ENCODE data around the gene P2RY8.
"Not testable (repeated sequence)": the region's sequence is repeated elsewhere in the genome, so short reads cannot be mapped to it uniquely, and the experiment has no call there.

The P2RY8 gene

GRCh38 chrX:1477229-1477628 is 59.8 kb downstream of the P2RY8 start:
- no peak for DNase-seq

GRCh38 chrX:1476682-1477081 is 60.3 kb downstream of the P2RY8 start:
- in situ Hi-C loops (cut with HindIII; ENCODE audit: low pct_ligation_motif_present, low pct_unique_long_range_greater_than_20kb, low sequenced_read_pairs): no loop called here
- DNase-seq: no peak

More at GRCh38 chrX:1477229-1477628, 59.8 kb downstream of the P2RY8 start:
- in situ Hi-C loops (cut with HindIII; ENCODE audit: low pct_ligation_motif_present, low pct_unique_long_range_greater_than_20kb, low sequenced_read_pairs): no loop called here

- no peak for DNase-seq
- in situ Hi-C loops (cut with HindIII; ENCODE audit: low pct_ligation_motif_present, low pct_unique_long_range_greater_than_20kb, low sequenced_read_pairs): no loop called here
Observed at GRCh38 chrX:1475881-1476280, 61.1 kb downstream of the P2RY8 start.

- DNase-seq: no peak
- in situ Hi-C loops (cut with HindIII; ENCODE audit: low pct_ligation_motif_present, low pct_unique_long_range_greater_than_20kb, low sequenced_read_pairs): no loop called here
Observed at GRCh38 chrX:1475481-1475880, 61.5 kb downstream of the P2RY8 start.

DNA sequence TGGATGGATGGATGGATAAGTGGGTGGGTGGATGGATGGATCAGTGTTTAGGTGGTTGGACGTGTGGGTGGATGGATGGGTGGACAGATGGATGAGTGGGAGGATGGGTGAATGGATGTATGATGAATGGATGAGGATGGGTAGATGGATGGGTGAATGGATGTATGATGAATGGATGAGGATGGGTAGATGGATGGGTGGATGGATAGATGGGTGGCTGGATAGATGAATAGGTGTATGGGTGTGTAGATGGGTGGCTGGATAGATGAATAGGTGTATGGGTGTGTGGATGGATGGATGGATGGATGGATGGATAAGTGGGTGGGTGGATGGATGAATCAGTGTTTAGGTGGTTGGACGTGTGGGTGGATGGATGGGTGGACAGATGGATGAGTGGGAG is 62.4 kb downstream of the P2RY8 start:
- in situ Hi-C loops (cut with HindIII; ENCODE audit: low pct_ligation_motif_present, low pct_unique_long_range_greater_than_20kb, low sequenced_read_pairs); DNase-seq: not testable (repeated sequence)

DNA sequence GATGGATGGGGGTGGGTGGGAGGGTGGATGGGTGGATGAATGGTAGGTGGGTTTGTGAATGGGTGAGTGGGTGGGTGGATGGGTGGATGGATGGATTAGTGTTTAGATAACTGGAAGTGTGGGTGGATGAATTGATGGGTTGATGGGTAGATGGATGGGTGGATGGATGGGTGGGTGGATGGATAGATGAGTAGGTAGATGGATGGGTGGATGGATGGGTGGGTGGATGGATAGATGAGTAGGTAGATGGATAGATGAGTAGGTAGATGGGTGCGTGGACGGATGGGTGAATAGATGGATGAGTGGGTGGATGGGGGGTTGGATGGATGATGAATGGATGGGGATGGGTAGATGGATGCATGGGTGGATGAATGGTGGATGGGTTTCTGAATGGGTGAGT is 64.0 kb downstream of the P2RY8 start:
- in situ Hi-C loops (cut with HindIII; ENCODE audit: low pct_ligation_motif_present, low pct_unique_long_range_greater_than_20kb, low sequenced_read_pairs): no loop called here
- DNase-seq: no peak

- in situ Hi-C loops (cut with HindIII; ENCODE audit: low pct_ligation_motif_present, low pct_unique_long_range_greater_than_20kb, low sequenced_read_pairs): no loop called here
- peak; percentile 70 for DNase-seq
Observed at GRCh38 chrX:1468250-1468772, 68.7 kb downstream of the P2RY8 start.

DNA sequence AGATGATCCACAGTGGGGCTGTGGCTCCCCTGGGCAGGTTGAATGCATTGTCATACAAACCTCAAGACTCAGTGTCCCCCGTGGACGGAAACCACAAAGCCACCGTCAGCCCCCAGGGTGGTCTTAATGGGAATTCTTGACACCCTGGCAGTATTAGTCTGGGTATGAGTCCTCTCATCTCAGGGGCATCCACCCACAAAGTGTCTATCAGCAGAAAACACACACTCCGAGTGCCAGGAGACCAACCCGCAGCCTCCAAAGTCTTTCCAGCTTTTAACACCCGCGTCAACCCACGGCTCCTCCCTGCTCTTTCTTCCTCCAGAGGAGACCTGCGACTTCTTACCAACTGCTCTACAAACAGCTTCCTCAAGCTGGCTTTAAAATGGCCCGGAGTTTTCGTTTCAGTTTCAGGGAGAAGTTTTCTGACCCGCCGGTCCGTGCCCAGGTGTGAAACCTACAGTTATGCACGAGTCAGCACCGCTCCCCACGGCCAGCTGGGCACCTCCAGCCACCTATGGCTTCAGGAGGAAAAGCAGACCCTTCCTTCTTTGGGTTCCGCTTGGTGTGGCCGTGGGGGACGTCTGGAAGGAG is 69.9 kb downstream of the P2RY8 start:
- in situ Hi-C loops (cut with HindIII; ENCODE audit: low pct_ligation_motif_present, low pct_unique_long_range_greater_than_20kb, low sequenced_read_pairs): no loop called here
- no peak for DNase-seq

DNA sequence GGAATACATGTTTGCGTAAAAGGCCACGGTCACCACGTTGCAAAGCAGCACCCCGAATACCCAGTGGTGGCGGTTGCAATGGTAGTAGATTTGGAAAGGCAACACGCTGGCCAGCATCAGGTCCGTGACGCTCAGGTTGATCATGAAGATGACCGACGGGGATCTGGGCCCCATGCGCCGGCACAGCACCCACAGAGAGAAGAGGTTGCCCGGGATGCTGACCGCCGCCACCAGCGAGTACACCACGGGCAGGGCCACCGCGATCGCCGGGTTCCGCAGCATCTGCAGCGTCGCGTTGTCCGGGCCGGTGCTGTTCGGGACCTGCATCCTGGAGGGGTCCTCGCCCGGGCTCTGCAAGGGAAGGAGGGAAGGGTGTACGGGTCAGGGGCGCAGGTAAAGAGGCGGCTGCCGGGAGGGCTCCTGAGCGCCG is 70.7 kb downstream of the P2RY8 start:
- in situ Hi-C loops (cut with HindIII; ENCODE audit: low pct_ligation_motif_present, low pct_unique_long_range_greater_than_20kb, low sequenced_read_pairs): no loop called here
- no peak for DNase-seq

GRCh38 chrX:1465286-1466231 is 71.4 kb downstream of the P2RY8 start:
- no peak for DNase-seq
- in situ Hi-C loops (cut with HindIII; ENCODE audit: low pct_ligation_motif_present, low pct_unique_long_range_greater_than_20kb, low sequenced_read_pairs): no loop called here

GRCh38 chrX:1464971-1465285 is 72.1 kb downstream of the P2RY8 start:
- in situ Hi-C loops (cut with HindIII; ENCODE audit: low pct_ligation_motif_present, low pct_unique_long_range_greater_than_20kb, low sequenced_read_pairs): no loop called here
- DNase-seq: no peak

GRCh38 chrX:1464041-1464970 is 72.7 kb downstream of the P2RY8 start:
- in situ Hi-C loops (cut with HindIII; ENCODE audit: low pct_ligation_motif_present, low pct_unique_long_range_greater_than_20kb, low sequenced_read_pairs): no loop called here
- DNase-seq: no peak

GRCh38 chrX:1463581-1463980 is 73.4 kb downstream of the P2RY8 start:
- in situ Hi-C loops (cut with HindIII; ENCODE audit: low pct_ligation_motif_present, low pct_unique_long_range_greater_than_20kb, low sequenced_read_pairs): no loop called here
- no peak for DNase-seq

DNA sequence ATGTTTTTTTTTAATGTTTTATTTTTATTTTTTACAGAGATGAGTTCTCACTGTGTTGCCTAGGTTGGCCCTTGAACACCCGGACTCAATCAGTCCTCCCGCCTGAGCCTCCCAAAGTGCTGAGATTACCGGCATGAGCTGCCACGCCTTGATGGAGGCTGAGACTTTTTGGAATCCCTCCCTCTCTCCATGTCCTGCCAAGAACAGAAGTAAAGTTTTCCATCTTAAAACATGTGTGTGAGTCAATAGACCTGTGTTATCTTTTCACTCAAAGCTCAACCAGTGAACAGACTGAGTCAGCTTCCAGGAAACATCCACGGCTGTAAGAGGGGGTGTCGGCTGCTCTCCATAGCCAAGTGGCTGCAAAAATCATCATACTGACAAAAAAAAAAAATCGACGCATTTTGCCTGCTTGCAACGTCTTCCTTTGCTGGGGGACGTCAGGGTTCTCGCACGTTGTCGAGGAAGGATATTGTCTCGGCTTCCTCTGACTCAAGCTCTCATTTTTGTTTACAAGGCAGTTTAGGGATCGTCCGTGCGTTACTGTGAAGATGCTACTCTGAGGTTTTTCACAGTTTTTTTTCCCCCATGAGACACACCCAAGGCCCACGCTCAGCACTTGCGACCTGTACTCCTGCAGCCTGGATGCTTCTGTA is 74.3 kb downstream of the P2RY8 start:
- in situ Hi-C loops (cut with HindIII; ENCODE audit: low pct_ligation_motif_present, low pct_unique_long_range_greater_than_20kb, low sequenced_read_pairs): no loop called here
- peak; percentile 31 for DNase-seq

DNA sequence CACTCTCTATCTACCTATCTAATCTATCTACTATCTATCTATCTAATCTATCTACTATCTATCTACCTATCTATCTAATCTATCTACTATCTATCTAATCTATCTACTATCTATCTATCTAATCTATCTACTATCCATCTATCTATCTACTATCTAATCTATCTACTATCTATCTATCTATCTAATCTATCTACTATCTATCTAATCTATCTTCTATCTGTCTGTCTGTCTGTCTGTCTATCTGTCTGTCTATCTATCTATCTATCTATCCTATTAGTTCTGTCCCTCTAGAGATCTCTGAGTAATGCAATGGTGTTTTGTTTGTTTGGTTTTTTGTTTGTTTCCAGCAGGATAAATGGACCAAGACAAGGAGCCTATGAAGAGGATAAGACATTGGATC is 74.9 kb downstream of the P2RY8 start:
- in situ Hi-C loops (cut with HindIII; ENCODE audit: low pct_ligation_motif_present, low pct_unique_long_range_greater_than_20kb, low sequenced_read_pairs): no loop called here
- no peak for DNase-seq

DNA sequence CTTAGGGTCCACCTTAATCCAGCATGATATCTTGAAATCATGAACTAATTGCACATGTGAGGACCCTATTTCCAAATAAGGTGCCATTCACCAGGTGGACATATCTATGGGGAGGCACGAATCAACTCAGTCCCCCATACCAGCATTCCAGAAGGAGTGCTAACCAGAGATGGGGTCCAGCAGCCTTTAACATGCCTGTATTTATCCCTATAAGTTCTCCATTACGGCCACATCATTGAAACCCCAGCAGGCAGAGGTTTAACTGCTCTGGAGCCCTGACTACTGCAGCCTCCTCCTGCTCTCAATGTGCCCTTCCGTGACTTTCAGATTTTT is 81.1 kb downstream of the P2RY8 start:
- no peak for DNase-seq
- in situ Hi-C loops (cut with HindIII; ENCODE audit: low pct_ligation_motif_present, low pct_unique_long_range_greater_than_20kb, low sequenced_read_pairs): no loop called here

DNA sequence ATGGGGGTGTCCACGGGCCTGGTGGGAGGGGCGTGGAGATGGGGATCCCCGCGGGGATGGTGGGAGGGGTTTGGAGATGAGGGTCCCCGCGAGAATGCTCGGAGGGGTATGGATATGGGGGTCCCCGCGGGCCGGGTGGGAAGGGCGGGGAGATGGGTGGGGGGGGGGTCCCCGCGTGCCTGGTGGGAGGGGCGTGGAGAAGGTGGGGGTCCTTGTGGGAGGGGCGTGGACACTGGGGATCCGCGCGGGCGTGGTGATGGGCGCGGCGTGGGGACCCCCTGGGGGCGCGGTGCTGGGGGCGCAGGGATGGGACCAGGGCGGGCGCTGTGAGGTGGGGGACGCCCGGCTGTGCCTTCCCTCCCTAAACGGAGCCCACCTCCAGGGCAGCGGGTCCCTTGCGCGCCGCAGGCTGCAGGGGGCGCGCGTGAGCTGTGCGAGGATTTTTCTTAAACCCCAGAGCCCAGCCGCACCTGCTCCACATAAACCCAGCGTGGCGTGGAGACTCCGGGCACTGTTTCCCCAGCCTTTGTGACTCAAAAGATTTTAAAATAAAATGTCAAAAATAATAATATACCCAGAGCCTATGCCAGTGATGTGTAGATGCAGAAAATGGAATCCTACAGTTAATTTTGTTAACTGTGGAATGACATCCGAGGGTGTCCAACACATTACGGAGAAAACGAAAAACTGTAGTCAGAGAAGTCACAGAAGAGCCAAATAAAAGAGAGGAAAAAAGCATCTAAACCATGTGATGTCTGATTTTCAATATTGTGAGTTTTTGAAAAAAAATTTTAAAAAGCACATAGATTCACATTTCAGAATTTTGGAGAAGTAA is 82.8 kb downstream of the P2RY8 start:
- DNase-seq: peak; percentile 65
- in situ Hi-C loops (cut with HindIII; ENCODE audit: low pct_ligation_motif_present, low pct_unique_long_range_greater_than_20kb, low sequenced_read_pairs): no loop called here

GRCh38 chrX:1453395-1453783 is 83.6 kb downstream of the P2RY8 start:
- in situ Hi-C loops (cut with HindIII; ENCODE audit: low pct_ligation_motif_present, low pct_unique_long_range_greater_than_20kb, low sequenced_read_pairs): no loop called here
- no peak for DNase-seq

Data from ACHN (cell line).